Measurements from ENCODE around the gene CAPNS1. TPM values are rescaled to one million over a fixed set of nuclear protein-coding genes. Genes with fewer than 3 reads are reported as not detected.

CAPNS1 gene
- total and polyA plus RNA-seq, 4 donors, result 79.5 to 280 (median 103) TPM

DNA sequence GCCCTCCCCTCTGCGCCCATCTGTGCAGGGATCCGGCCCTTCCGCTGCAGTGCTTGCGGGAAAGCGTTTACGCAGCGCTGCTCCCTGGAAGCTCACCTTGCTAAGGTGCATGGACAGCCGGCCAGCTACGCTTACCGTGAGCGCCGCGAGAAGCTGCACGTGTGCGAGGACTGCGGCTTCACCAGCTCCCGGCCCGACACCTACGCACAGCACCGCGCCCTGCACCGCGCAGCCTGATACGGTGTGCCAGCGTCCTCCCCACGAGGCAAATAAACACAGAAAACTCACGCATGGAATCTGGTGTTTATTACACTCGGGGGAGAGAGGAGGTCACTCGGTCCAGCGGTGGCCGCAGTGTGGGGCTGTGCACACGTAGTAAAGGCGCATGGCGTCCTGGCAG lies 26.4 kb upstream of the CAPNS1 start:
- DNase-seq (ENCODE audit: low spot score), result no peak
- Histone ChIP-seq H3K27ac (ENCODE audit: low read depth in 1 of 2, low read length in 2 of 2) (no peak overlapping the region), H3K9me3 (ENCODE audit: control insufficient read depth in 4 of 4, low read length in 3 of 4) (no peaks in the 10 kb centered on the region), H3K27me3 (ENCODE audit: control insufficient read depth in 4 of 4, insufficient read depth in 4 of 4, low read length in 3 of 4) (no peaks in the 10 kb centered on the region), H3K4me1 (ENCODE audit: control insufficient read depth in 4 of 4, insufficient read depth in 4 of 4, low read length in 3 of 4) (peaks cover 5 to 21% (median 17%) of the 10 kb centered on the region in 4 donors), H3K9ac (ENCODE audit: low read depth in 1 of 2, low read length in 2 of 2) (no peak overlapping the region), H3K36me3 (ENCODE audit: control insufficient read depth in 4 of 4, insufficient read depth in 3 of 4, low read depth in 1 of 4, low read length in 3 of 4) (peaks cover 0 to 17% (median 6%) of the 10 kb centered on the region in 4 donors), H3K4me3 (ENCODE audit: low read depth in 1 of 3, low read length in 3 of 3) (no peak overlapping the region)
- WGBS, result 96% methylated on average over 34 of the region's 34 CpGs
- TF ChIP-seq, protein P1, sequence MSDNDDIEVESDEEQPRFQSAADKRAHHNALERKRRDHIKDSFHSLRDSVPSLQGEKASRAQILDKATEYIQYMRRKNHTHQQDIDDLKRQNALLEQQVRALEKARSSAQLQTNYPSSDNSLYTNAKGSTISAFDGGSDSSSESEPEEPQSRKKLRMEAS (IDR thresholded peaks at IDR 0.05), result no peak
- no peak for TF ChIP-seq FOXA1 (IDR thresholded peaks at IDR 0.05)
- TF ChIP-seq, protein P2, sequence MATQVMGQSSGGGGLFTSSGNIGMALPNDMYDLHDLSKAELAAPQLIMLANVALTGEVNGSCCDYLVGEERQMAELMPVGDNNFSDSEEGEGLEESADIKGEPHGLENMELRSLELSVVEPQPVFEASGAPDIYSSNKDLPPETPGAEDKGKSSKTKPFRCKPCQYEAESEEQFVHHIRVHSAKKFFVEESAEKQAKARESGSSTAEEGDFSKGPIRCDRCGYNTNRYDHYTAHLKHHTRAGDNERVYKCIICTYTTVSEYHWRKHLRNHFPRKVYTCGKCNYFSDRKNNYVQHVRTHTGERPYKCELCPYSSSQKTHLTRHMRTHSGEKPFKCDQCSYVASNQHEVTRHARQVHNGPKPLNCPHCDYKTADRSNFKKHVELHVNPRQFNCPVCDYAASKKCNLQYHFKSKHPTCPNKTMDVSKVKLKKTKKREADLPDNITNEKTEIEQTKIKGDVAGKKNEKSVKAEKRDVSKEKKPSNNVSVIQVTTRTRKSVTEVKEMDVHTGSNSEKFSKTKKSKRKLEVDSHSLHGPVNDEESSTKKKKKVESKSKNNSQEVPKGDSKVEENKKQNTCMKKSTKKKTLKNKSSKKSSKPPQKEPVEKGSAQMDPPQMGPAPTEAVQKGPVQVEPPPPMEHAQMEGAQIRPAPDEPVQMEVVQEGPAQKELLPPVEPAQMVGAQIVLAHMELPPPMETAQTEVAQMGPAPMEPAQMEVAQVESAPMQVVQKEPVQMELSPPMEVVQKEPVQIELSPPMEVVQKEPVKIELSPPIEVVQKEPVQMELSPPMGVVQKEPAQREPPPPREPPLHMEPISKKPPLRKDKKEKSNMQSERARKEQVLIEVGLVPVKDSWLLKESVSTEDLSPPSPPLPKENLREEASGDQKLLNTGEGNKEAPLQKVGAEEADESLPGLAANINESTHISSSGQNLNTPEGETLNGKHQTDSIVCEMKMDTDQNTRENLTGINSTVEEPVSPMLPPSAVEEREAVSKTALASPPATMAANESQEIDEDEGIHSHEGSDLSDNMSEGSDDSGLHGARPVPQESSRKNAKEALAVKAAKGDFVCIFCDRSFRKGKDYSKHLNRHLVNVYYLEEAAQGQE (IDR thresholded peaks at IDR 0.05), result no peak

DNA sequence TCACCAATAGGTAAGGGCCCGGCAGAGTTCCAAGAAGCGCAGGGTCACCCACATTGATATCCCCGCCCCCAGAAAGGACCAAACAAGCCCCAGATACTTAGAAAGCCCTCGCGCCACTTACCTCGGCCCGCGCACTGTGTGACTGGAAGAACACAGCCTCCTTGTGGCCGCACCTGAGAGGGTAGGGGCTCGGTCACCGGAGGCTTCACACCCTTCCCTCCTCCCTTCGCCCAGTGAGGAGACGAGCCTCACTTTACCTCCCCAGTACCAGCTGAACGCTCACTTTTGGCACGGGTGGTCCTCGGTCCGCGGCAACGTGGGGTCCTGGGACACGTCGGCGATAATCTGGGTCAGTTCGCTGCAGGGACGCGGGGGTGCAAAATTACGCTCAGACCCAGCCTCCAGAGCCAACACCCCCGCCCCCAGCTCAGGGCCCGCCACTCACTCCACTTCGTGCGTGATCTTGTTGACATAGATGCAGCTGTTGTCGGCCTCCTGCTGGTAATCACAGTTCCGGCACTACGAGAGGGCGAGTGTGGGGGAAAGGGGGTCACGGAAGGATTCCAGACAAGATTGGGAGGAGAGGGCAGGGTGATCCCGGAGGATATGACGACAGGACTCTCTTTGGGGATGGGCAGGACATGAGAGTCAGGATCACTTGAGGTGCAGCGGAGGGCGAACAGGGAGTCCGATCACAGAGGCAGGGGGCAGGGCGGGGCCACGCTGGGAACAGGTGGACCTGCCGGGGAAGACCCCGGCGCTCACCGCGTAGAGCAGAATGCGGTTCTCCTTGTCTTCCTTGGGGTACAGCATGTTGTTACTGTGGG lies 25.8 kb upstream of the CAPNS1 start:
- 17% methylated on average over 48 of the region's 48 CpGs for WGBS
- TF ChIP-seq HNF4G (IDR thresholded peaks at IDR 0.05), result no peak
- TF ChIP-seq EGR1 (IDR thresholded peaks at IDR 0.05; ENCODE audit: low read depth in 2 of 2), result no peak
- TF ChIP-seq RXRA (IDR thresholded peaks at IDR 0.05), result peak in 1 of 2 donors; percentile 16
- TF ChIP-seq, protein P3, sequence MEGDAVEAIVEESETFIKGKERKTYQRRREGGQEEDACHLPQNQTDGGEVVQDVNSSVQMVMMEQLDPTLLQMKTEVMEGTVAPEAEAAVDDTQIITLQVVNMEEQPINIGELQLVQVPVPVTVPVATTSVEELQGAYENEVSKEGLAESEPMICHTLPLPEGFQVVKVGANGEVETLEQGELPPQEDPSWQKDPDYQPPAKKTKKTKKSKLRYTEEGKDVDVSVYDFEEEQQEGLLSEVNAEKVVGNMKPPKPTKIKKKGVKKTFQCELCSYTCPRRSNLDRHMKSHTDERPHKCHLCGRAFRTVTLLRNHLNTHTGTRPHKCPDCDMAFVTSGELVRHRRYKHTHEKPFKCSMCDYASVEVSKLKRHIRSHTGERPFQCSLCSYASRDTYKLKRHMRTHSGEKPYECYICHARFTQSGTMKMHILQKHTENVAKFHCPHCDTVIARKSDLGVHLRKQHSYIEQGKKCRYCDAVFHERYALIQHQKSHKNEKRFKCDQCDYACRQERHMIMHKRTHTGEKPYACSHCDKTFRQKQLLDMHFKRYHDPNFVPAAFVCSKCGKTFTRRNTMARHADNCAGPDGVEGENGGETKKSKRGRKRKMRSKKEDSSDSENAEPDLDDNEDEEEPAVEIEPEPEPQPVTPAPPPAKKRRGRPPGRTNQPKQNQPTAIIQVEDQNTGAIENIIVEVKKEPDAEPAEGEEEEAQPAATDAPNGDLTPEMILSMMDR (IDR thresholded peaks at IDR 0.05; ENCODE audit: low read depth, low read length, missing input control), result no peak
- no peak for TF ChIP-seq FOXA2 (IDR thresholded peaks at IDR 0.05)
- TF ChIP-seq NR2F2 (IDR thresholded peaks at IDR 0.05), result peak; percentile 9
- TF ChIP-seq, protein P2 (IDR thresholded peaks at IDR 0.05), result no peak
- no peak for TF ChIP-seq FOXA1 (IDR thresholded peaks at IDR 0.05)
- Histone ChIP-seq H3K4me3 (ENCODE audit: low read depth in 1 of 3, low read length in 3 of 3) (peak overlapping the region; percentile 78 to 99 (median 97)), H3K9me3 (ENCODE audit: control insufficient read depth in 4 of 4, low read length in 3 of 4) (no peaks in the 10 kb centered on the region), H3K9ac (ENCODE audit: low read depth in 1 of 2, low read length in 2 of 2) (peak overlapping the region; percentile 93 to 94), H3K4me1 (ENCODE audit: control insufficient read depth in 4 of 4, insufficient read depth in 4 of 4, low read length in 3 of 4) (peaks cover 5 to 21% (median 17%) of the 10 kb centered on the region in 4 donors), H3K27ac (ENCODE audit: low read depth in 1 of 2, low read length in 2 of 2) (peak overlapping the region; percentile 81 to 87), H3K36me3 (ENCODE audit: control insufficient read depth in 4 of 4, insufficient read depth in 3 of 4, low read depth in 1 of 4, low read length in 3 of 4) (peaks cover 0 to 17% (median 6%) of the 10 kb centered on the region in 4 donors), H3K27me3 (ENCODE audit: control insufficient read depth in 4 of 4, insufficient read depth in 4 of 4, low read length in 3 of 4) (no peaks in the 10 kb centered on the region)
- peak; percentile 41 for DNase-seq (ENCODE audit: low spot score)
